GM12878 (cell line): ENCODE data around the gene TNNT3. TPM values are rescaled to one million over a fixed set of nuclear protein-coding genes. Genes with fewer than 3 reads are reported as not detected.

Source experiments
- ATAC-seq: fragments of 200-7000 bp; cut with Tn5 transposase; 3 replicates; pipeline ENCODE4 v1.9.1; 2020; ENCODE audit warnings: mild to moderate bottlenecking, moderate library complexity
- BruUV-seq: library from RNA; stranded (reverse); fragments of 400-500 nt; replicated peaks from 2 replicates; lab custom pipeline; 2021; lab: Mats Ljungman, UMichigan
- CTCF ChIA-PET: fragments of 300-600 bp; sonication (Branson Sonifier 250); formaldehyde crosslinking; extraction: SDS; loops from one replicate; lab custom pipeline; 2021; ENCODE audit warnings: inconsistent platforms; lab: Yijun Ruan, JAX
- POLR2A ChIA-PET: fragments of 350-600 bp; formaldehyde crosslinking; extraction: SDS; loops from one replicate; lab custom pipeline; 2021; ENCODE audit warnings: inconsistent platforms; lab: Charles Lee
- RAD21 ChIA-PET: fragments of 300-600 bp; sonication (Branson Sonifier 250); formaldehyde crosslinking; loops from one replicate; lab custom pipeline; 2023; ENCODE audit warnings: antibody characterized with exemption; ENCODE audit not compliant: unreplicated experiment; lab: Charles Lee
- SMC1A ChIA-PET: fragments of 300-600 bp; sonication (Branson Sonifier 250); formaldehyde crosslinking; loops from one replicate; lab custom pipeline; 2023; ENCODE audit not compliant: unreplicated experiment, uncharacterized antibody; lab: Charles Lee
- DNase-seq: peaks from one replicate; pipeline ENCODE4 v3.0.0-alpha.2; 2011; ENCODE audit warnings: low read depth, low spot score
- FAIRE-seq: peaks from 3 replicates; lab custom pipeline; 2011; peaks lifted over from hg19 to GRCh38; lab: Jason Lieb, UNC
- H2AFZ ChIP-seq: 2 replicates; pipeline ENCODE4 v1.6.0; 2011; ENCODE audit warnings: low read depth, low read length, control low read depth; ENCODE audit not compliant: control insufficient read depth
- H3K27ac ChIP-seq: 2 replicates; pipeline ENCODE4 v1.5.1; 2011; ENCODE audit warnings: control low read depth; ENCODE audit not compliant: control insufficient read depth, insufficient read depth
- H3K27me3 ChIP-seq, 2 experiments: replicated peaks in 1 of 2; 2 replicates each; pipeline versions ENCODE4 v1.6.0 to v1.6.1; 2011; ENCODE audit warnings: low read length in 1 of 2; ENCODE audit not compliant: control insufficient read depth in 2 of 2, insufficient read depth in 2 of 2
- H3K36me3 ChIP-seq, 2 experiments: 2 replicates each; pipeline ENCODE4 v1.5.1; 2011; ENCODE audit warnings: low read length in 1 of 2; ENCODE audit not compliant: control insufficient read depth in 2 of 2, insufficient read depth in 2 of 2
- H3K4me1 ChIP-seq: 2 replicates; pipeline ENCODE4 v1.6.1; 2011; ENCODE audit warnings: mild to moderate bottlenecking, low read length, moderate library complexity, mixed read lengths; ENCODE audit not compliant: control insufficient read depth, insufficient read depth
- H3K4me2 ChIP-seq: 2 replicates; pipeline ENCODE4 v1.6.0; 2011; ENCODE audit warnings: control low read depth; ENCODE audit not compliant: control insufficient read depth, insufficient read depth
- H3K4me3 ChIP-seq: fragments of 200-600 bp; sonication (generic); 2 replicates; pipeline ENCODE4 v1.5.1; 2016
- H3K79me2 ChIP-seq: 2 replicates; pipeline ENCODE4 v1.6.0; 2011; ENCODE audit warnings: low read length; ENCODE audit not compliant: control insufficient read depth, insufficient read depth
- H3K9ac ChIP-seq: 2 replicates; pipeline ENCODE4 v1.8.0; 2011; ENCODE audit warnings: low read length, control low read depth, mixed read lengths; ENCODE audit not compliant: control insufficient read depth, insufficient read depth
- H3K9me3 ChIP-seq: replicated peaks from 3 replicates; pipeline ENCODE4 v1.5.1; 2011; ENCODE audit warnings: mild to moderate bottlenecking, low read length; ENCODE audit not compliant: control insufficient read depth, insufficient read depth
- H4K20me1 ChIP-seq: 2 replicates; pipeline ENCODE4 v1.6.0; 2011; ENCODE audit not compliant: control insufficient read depth, insufficient read depth
- CEBPB ChIP-seq, 2 experiments: fragments of 150-350 bp in 1 of 2; IDR thresholded peaks; 2 replicates each; pipeline ENCODE4 v1.6.1; 2012 to 2014; ENCODE audit warnings: low read depth in 2 of 2, low read length in 2 of 2, borderline replicate concordance in 1 of 2, inconsistent platforms in 1 of 2
- ELK1 ChIP-seq: IDR thresholded peaks from 2 replicates; pipeline ENCODE4 v1.6.1; 2012; ENCODE audit warnings: low read depth, low read length, improper control_type of control experiment
- ESRRA ChIP-seq: IDR thresholded peaks from 2 replicates; pipeline ENCODE4 v1.6.1; 2012; ENCODE audit warnings: mild to moderate bottlenecking, low read length, improper control_type of control experiment
- FOXK2 ChIP-seq: fragments of 450-650 bp; IDR thresholded peaks from 2 replicates; pipeline ENCODE4 v1.6.1; 2017; ENCODE audit warnings: mild to moderate bottlenecking, moderate library complexity
- GABPA ChIP-seq: IDR thresholded peaks from 2 replicates; pipeline ENCODE4 v1.6.1; 2014; ENCODE audit warnings: antibody characterized with exemption, low read depth, mild to moderate bottlenecking, inconsistent platforms
- IKZF1 ChIP-seq: fragments of 450-650 bp; conservative IDR thresholded peaks from 2 replicates; pipeline ENCODE4 v1.6.1; 2017; ENCODE audit warnings: antibody characterized with exemption, mild to moderate bottlenecking
- KLF5 ChIP-seq: fragments of 450-650 bp; IDR thresholded peaks from 2 replicates; pipeline ENCODE4 v1.6.1; 2014; ENCODE audit warnings: mild to moderate bottlenecking; ENCODE audit not compliant: partially characterized antibody
- MAX ChIP-seq: IDR thresholded peaks from 2 replicates; pipeline ENCODE4 v1.6.1; 2012; ENCODE audit warnings: low read depth, low read length, improper control_type of control experiment
- RAD51 ChIP-seq: fragments of 450-650 bp; IDR thresholded peaks from 2 replicates; pipeline ENCODE4 v1.6.1; 2016; ENCODE audit warnings: moderate library complexity, mild to moderate bottlenecking, inconsistent platforms
- RB1 ChIP-seq: fragments of 450-650 bp; formaldehyde crosslinking; IDR thresholded peaks from 2 replicates; pipeline ENCODE4 v1.6.1; 2017; ENCODE audit warnings: mild to moderate bottlenecking, borderline replicate concordance
- SIN3A ChIP-seq: IDR thresholded peaks from 2 replicates; pipeline ENCODE4 v1.6.1; 2012; ENCODE audit warnings: low read depth, low read length, improper control_type of control experiment
- SPI1 ChIP-seq: IDR thresholded peaks from 2 replicates; pipeline ENCODE4 v1.6.1; 2011; ENCODE audit warnings: low read depth, mild to moderate bottlenecking, low read length, moderate library complexity, borderline replicate concordance; ENCODE audit not compliant: insufficient read depth
- YY1 ChIP-seq: IDR thresholded peaks from 2 replicates; pipeline ENCODE4 v1.6.1; 2011; ENCODE audit warnings: low read depth, mild to moderate bottlenecking, low read length
- ZNF24 ChIP-seq: fragments of 450-650 bp; IDR thresholded peaks from 2 replicates; pipeline ENCODE4 v1.6.1; 2017; ENCODE audit warnings: antibody characterized with exemption, mild to moderate bottlenecking
- WGBS: methylation state at CpG from one replicate; pipeline ENCODE4 v1.1.6; 2016; ENCODE audit warnings: low lambda C conversion rate; ENCODE audit not compliant: insufficient replicate concordance, insufficient coverage; ENCODE audit errors: missing lambda C conversion rate; 5-methylcytosine and 5-hydroxymethylcytosine counted together
- in situ Hi-C: fragments of 300-500 bp; cut with MboI; formaldehyde crosslinking; loops from 9 replicates; pipeline ENCODE4 v1.14.3; 2018; ENCODE audit warnings: mixed read lengths
- intact Hi-C: fragments of 100-400 bp; cut with micrococcal nuclease; formaldehyde crosslinking; loops from one replicate; pipeline ENCODE4 v1.14.2; 2022; ENCODE audit not compliant: unreplicated experiment
- polyA plus RNA-seq, 11 experiments: library from polyadenylated mRNA; depleted of rRNA in 4 of 11; unstranded in 6 of 11; stranded (reverse) in 5 of 11; fragments of >200 nt; fragmentation: Nextera tagmentation in 4 of 11; fragmentation: Illumina TruSeq in 1 of 11; extraction: Ambion mirVana in 4 of 11; extraction: Trizol in 1 of 11; gene quantifications; 1 replicate in 1 of 11; 2 replicates in 10 of 11; pipeline versions ENCODE4 v1.2.1 to v1.2.3, GENCODE V29; 2011 to 2016; ENCODE audit warnings: inconsistent platforms in 2 of 11, missing spikeins in 2 of 11, low read depth in 1 of 11
- total RNA-seq, 4 experiments: library from RNA; depleted of rRNA in 3 of 4; stranded (reverse); fragments of >200 nt in 3 of 4; fragmentation: Illumina TruSeq in 1 of 4; extraction: Trizol in 1 of 4; gene quantifications; 2 replicates each; pipeline versions ENCODE4 v1.2.1 to v1.2.3, GENCODE V29; 2013 to 2021

TNNT3 gene
- total and polyA plus RNA-seq, 10 of the 15 experiments (the other 5 are each of a cell fraction or from before 2014, with no cell fraction given) = 0.40 to 0.50 TPM; not detected in 8

- H3K4me3 ChIP-seq = no peak overlapping the region
- H3K4me1 ChIP-seq = no peaks in the 10 kb centered on the region; the same call in 1 of the 2 replicates
- no peak overlapping the region for H3K4me2 ChIP-seq
- FAIRE-seq = no peak
- H3K9me3 ChIP-seq = no peaks in the 10 kb centered on the region
- H4K20me1 ChIP-seq = peaks cover 5% of the 10 kb centered on the region; the same call in 1 of the 2 replicates
- ChIA-PET POLR2A (interaction anchor here (0.6 kb wide), 1 partner anchor 11 kb away, joined by 3 read pairs; no protein-coding TSS in a partner anchor), CTCF (interaction anchor here (0.6 to 1.9 kb wide), 28 partner anchors 11 to 519 kb away, joined by 3 to 23 read pairs (median 4); partner anchors contain the start of genes LSP1 and TSSC4), RAD21 (interaction anchor here (0.6 to 2.0 kb wide), 15 partner anchors 15 to 558 kb away, joined by 3 to 10 read pairs (median 4); partner anchors contain the start of genes H19, MRPL23 and TNNI2), SMC1A (interaction anchor here (0.6 to 2.0 kb wide), 4 partner anchors 16 to 31 kb away, joined by 3 to 7 read pairs (median 4); partner anchors contain the start of gene LSP1)
- ATAC-seq = peak; percentile 15
- in situ Hi-C loops (loop anchor here (5.0 kb wide), 1 partner anchor 36 kb away; the partner anchor contains the start of gene TNNT3), intact Hi-C loops (loop anchor here (2.0 kb wide), 1 partner anchor 269 kb away; no protein-coding TSS in a partner anchor)
- H3K9ac ChIP-seq = no peak overlapping the region
- no peak overlapping the region for H3K27ac ChIP-seq
- TF ChIP-seq ESRRA (no peak), FOXK2 (no peak), GABPA (no peak), ELK1 (no peak), MAX (no peak), YY1 (no peak), RAD51 (no peak), RB1 (no peak), KLF5 (no peak), ZNF24 (no peak), CEBPB (IDR thresholded peaks at IDR 0.05; ENCODE audit: borderline replicate concordance in 1 of 2, low read depth in 2 of 2, low read length in 2 of 2) (no peak), SIN3A (no peak), IKZF1 (no peak), SPI1 (no peak)
- no peak overlapping the region for H2AFZ ChIP-seq
- H3K79me2 ChIP-seq = no peaks in the 10 kb centered on the region; the same call in 1 of the 2 replicates
- no peak for DNase-seq
- H3K27me3 ChIP-seq = no peaks in the 10 kb centered on the region
- no TSS peak for BruUV-seq
- WGBS = 79% methylated on average over 32 of the region's 43 CpGs
- peaks cover 21 to 41% of the 10 kb centered on the region in 2 experiments for H3K36me3 ChIP-seq
These were observed 37.9 kb upstream of the TNNT3 start for GRCh38 chr11:1881442-1882264.
